Fibroblast of skin of back (primary cell): ENCODE data around the gene CUX1.

Experiments
- DNase-seq: peaks from one replicate; pipeline ENCODE4 v3.0.0-alpha.2; 2013

Gene CUX1

GRCh38 chr7:101960985-101961708, 143.7 kb downstream of the CUX1 start:
- DNase-seq, result no peak

- DNase-seq, result no peak
Measured at GRCh38 chr7:101961811-101962210, 144.4 kb downstream of the CUX1 start.

GRCh38 chr7:101963693-101964092, 146.3 kb downstream of the CUX1 start:
- DNase-seq, result no peak

- no peak for DNase-seq
Measured at GRCh38 chr7:101964680-101965452, 147.4 kb downstream of the CUX1 start.

- DNase-seq, result no peak
Measured at GRCh38 chr7:101968720-101969466, 151.5 kb downstream of the CUX1 start.

GRCh38 chr7:101969997-101970585, 152.7 kb downstream of the CUX1 start:
- DNase-seq, result no peak

- no peak for DNase-seq
Measured at GRCh38 chr7:101970801-101971200, 153.4 kb downstream of the CUX1 start.

- no peak for DNase-seq
Measured at GRCh38 chr7:101971457-101971856, 154.0 kb downstream of the CUX1 start.

- no peak for DNase-seq
Measured at GRCh38 chr7:101972627-101973026, 155.2 kb downstream of the CUX1 start.

- DNase-seq, result no peak
Measured at GRCh38 chr7:101973130-101973529, 155.7 kb downstream of the CUX1 start.

GRCh38 chr7:101974393-101974792, 157.0 kb downstream of the CUX1 start:
- DNase-seq, result no peak

GRCh38 chr7:101975046-101975445, 157.6 kb downstream of the CUX1 start:
- DNase-seq, result no peak

- no peak for DNase-seq
Measured at GRCh38 chr7:101976411-101976810, 159.0 kb downstream of the CUX1 start.

GRCh38 chr7:101977249-101977648, 159.8 kb downstream of the CUX1 start:
- no peak for DNase-seq

GRCh38 chr7:101978683-101979082, 161.3 kb downstream of the CUX1 start:
- no peak for DNase-seq

GRCh38 chr7:101983147-101983811, 165.9 kb downstream of the CUX1 start:
- no peak for DNase-seq

- no peak for DNase-seq
Measured at GRCh38 chr7:101984133-101984879, 166.9 kb downstream of the CUX1 start.

- no peak for DNase-seq
Measured at GRCh38 chr7:101985057-101985902, 167.9 kb downstream of the CUX1 start.

- peak; percentile 9 for DNase-seq
Measured at GRCh38 chr7:101985903-101986734, 168.7 kb downstream of the CUX1 start.

GRCh38 chr7:101987494-101987893, 170.1 kb downstream of the CUX1 start:
- DNase-seq, result no peak
